Thymus (tissue), 11 donors: ENCODE data around the gene CRIP1. TPM values are rescaled to one million over a fixed set of nuclear protein-coding genes. Genes with fewer than 3 reads are reported as not detected.

Experiments
- DNase-seq, 9 donors: peaks; one replicate each; pipeline ENCODE4 v3.0.0-alpha.2; 2013; ENCODE audit warnings: low spot score in 9 of 9, low read depth in 6 of 9, missing footprints in 1 of 9
- H3K27ac ChIP-seq, 2 donors: one replicate each; pipeline ENCODE4 v1.5.1; 2013; ENCODE audit warnings: control low read depth in 1 of 2, low read depth in 1 of 2, low read length in 1 of 2, mild to moderate bottlenecking in 1 of 2, moderate library complexity in 1 of 2
- H3K27me3 ChIP-seq, 2 donors: one replicate each; pipeline ENCODE4 v1.5.1; 2013; ENCODE audit warnings: low read length in 1 of 2; ENCODE audit not compliant: control insufficient read depth in 2 of 2, insufficient read depth in 1 of 2
- H3K36me3 ChIP-seq, 2 donors: one replicate each; pipeline ENCODE4 v1.5.1; 2013; ENCODE audit warnings: low read length in 1 of 2, mild to moderate bottlenecking in 1 of 2, moderate library complexity in 1 of 2; ENCODE audit not compliant: control insufficient read depth in 2 of 2, insufficient read depth in 2 of 2
- H3K4me1 ChIP-seq, 2 donors: one replicate each; pipeline ENCODE4 v1.5.1; 2013; ENCODE audit warnings: low read length in 2 of 2; ENCODE audit not compliant: control insufficient read depth in 2 of 2, insufficient read depth in 2 of 2
- H3K4me3 ChIP-seq, 2 donors: one replicate each; pipeline ENCODE4 v1.5.1; 2013; ENCODE audit warnings: low read length in 2 of 2, control low read depth in 1 of 2, mild to moderate bottlenecking in 1 of 2
- H3K9me3 ChIP-seq, 2 donors: one replicate each; pipeline ENCODE4 v1.5.1; 2013; ENCODE audit warnings: low read length in 1 of 2, mild to moderate bottlenecking in 1 of 2; ENCODE audit not compliant: control insufficient read depth in 2 of 2, insufficient read depth in 1 of 2
- whole genome bisulfite sequencing: extraction: QIAGEN DNeasy Blood & Tissue Kit; methylation state at CpG from one replicate; pipeline ENCODE4 v1.1.7; 2013; 5-methylcytosine and 5-hydroxymethylcytosine counted together
- polyA plus RNA-seq: library from polyadenylated mRNA; stranded (reverse); fragments of 200-250 nt; gene quantifications from one replicate; pipeline ENCODE4 v1.2.3, GENCODE V29; 2013
- total RNA-seq: library from RNA; stranded (reverse); fragments of 120-200 nt; gene quantifications from one replicate; pipeline ENCODE4 v1.2.4, GENCODE V29; 2013
- donor health status: healthy.

Gene CRIP1
- total and polyA plus RNA-seq, 2 donors = 108 to 471 TPM

DNA sequence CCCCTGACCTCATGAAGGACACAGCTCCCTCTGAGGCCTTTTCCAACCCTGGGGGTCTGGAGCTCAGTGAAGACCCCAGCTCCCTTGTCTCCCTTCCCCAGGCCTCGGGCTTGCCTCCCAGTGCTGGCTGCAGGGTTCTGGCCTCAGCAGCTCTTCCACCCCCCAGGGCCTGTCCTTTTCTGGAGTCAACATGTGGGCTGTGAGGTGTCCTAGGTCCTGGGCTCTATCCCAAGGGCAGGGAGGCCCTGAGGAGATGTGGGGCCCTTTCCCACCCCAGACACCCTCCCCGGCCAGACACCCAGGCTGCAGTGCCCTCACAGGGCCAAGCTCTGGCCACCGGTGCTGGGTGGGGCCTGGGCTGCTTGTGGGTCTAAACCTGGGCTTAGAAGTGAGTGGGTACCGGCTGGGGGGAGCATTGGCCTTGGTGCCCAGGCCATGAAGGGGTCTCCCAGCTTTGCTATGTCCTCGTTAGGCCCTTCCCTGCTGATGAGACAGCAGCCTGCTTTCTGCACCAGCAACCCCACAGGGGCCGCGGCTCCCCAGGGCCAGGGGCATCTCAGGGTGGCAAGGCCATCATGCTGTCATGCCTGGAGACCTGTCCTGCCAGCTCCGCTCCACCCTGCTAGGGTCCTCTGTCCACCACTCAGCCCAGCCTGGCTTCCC, 14.7 kb upstream of the CRIP1 start:
- H3K27me3 ChIP-seq = peaks cover 41 to 47% of the 10 kb centered on the region in 2 donors
- H3K9me3 ChIP-seq = peaks cover 0 to 12% of the 10 kb centered on the region in 2 donors
- peaks cover 6 to 19% of the 10 kb centered on the region in 2 donors for H3K4me1 ChIP-seq
- DNase-seq = no peak
- H3K36me3 ChIP-seq = peaks cover 27 to 34% of the 10 kb centered on the region in 2 donors
- no peak overlapping the region for H3K4me3 ChIP-seq
- H3K27ac ChIP-seq = no peak overlapping the region
- 94% methylated on average over 8 of the region's 8 CpGs for WGBS

DNA sequence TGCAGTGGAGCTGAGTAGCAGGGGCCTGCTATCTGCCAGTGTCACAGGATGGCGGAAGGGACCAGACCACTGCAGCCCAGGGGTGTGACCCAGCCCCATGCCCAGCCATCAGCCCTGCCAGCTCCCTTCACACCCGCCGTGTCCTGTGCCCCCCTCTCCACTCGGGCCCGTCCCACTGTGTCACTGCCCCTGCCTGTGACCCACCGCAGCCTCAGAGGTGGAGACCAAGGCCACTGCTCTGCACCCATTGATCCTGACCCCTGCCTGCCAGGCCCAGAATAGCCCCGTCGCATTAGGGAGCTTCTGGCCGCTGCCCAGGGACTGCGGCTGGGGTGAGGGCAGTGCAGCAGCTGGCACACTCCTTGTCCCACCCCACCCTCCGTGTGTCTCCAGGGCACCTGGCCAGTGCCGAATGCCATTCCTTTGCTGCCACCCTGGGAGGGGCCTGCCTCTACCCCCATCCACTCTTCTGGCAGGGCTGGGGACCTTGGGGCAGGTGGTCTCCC, 14.1 kb upstream of the CRIP1 start:
- H3K4me1 ChIP-seq = peaks cover 6 to 19% of the 10 kb centered on the region in 2 donors
- 88% methylated on average over 12 of the region's 12 CpGs for WGBS
- H3K27me3 ChIP-seq = peaks cover 44 to 53% of the 10 kb centered on the region in 2 donors
- H3K27ac ChIP-seq = no peak overlapping the region
- no peak for DNase-seq
- peaks cover 25 to 28% of the 10 kb centered on the region in 2 donors for H3K36me3 ChIP-seq
- peaks cover 3 to 18% of the 10 kb centered on the region in 2 donors for H3K9me3 ChIP-seq
- H3K4me3 ChIP-seq = no peak overlapping the region

DNA sequence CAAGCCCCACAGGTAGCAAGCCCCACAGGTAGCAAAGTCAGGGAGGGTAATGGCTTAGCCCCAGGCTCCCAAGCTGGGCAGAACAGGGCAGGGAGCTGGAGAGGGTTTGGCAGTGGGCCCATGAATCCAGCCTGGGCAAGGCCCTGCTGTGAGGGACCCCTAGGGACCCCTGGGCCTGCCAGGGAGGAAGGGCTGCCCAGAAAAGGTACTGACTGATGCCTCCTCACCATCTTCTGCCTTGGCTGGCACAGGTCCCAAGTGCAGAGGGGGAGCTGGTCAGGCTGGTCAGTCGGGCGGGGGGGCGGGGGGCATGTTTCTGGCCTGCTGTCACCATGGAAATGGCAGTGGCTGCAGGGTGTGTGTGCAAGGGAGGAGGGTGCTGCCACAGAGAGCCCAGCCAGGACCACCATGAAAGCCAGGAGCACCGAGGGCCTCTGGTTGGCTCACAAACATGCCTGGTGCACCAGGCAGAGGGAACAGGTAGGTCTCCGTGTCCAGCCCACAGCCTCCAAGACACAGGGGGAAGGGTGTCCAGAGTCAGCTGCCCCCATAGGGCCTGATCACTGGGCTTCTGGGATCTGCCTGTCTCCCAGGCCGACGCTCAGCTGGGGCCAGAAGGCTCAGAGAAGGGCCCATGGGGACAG, 13.5 kb upstream of the CRIP1 start:
- H3K27me3 ChIP-seq = peaks cover 48 to 59% of the 10 kb centered on the region in 2 donors
- no peak for DNase-seq
- H3K36me3 ChIP-seq = peaks cover 21 to 26% of the 10 kb centered on the region in 2 donors
- H3K27ac ChIP-seq = no peak overlapping the region
- H3K4me1 ChIP-seq = peaks cover 6 to 19% of the 10 kb centered on the region in 2 donors
- 54% methylated on average over 7 of the region's 7 CpGs for WGBS
- peak overlapping the region in 1 of 2 donors; percentile 53 for H3K4me3 ChIP-seq
- H3K9me3 ChIP-seq = peaks cover 7 to 24% of the 10 kb centered on the region in 2 donors

DNA sequence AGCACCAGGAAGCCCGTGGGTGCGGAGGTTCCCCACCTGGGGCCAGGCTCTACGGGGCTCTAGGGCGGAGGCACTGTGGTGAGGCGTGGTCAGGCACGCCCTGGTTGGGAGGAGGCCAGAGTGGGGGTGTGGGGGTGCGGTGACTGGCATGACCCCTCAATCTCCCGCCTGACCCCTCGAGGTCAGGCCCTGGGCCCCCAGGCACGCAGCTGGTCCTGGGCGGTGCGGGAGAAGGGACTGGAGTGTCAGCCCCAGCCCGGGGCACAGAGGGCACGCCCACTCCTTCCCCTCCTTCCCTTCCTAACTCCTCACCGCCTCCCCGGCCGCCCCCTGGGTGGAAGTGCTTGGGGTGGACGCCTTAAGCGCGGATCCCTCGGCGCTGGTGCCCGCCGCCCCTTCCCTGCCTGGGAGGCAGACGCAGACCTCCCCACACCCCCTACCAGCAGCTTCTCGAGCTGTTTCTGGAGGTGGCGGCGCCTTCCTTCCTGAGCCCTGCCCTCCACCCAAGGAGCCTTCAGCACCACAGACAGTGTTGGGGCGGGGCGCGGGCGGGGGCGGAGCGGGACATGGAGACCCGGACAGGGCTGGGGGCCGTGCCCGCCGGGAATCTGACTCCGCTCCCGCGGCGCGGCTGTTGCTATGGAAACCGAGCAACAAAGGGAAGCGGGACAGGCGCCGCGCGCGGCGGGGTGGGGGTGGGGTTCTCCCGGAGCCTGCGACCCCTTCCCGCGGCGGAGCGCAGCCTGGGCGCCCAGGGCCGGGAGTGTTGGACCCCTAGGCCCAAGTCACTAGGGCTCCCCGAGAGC, 12.8 kb upstream of the CRIP1 start:
- H3K9me3 ChIP-seq = peaks cover 8 to 24% of the 10 kb centered on the region in 2 donors
- DNase-seq = peak in 4 of 9 donors; percentile 44 to 73 (median 48)
- peaks cover 55 to 65% of the 10 kb centered on the region in 2 donors for H3K27me3 ChIP-seq
- no peak overlapping the region for H3K27ac ChIP-seq
- H3K4me1 ChIP-seq = peaks cover 6 to 19% of the 10 kb centered on the region in 2 donors
- 2% methylated on average over 60 of the region's 60 CpGs for WGBS
- H3K36me3 ChIP-seq = peaks cover 14 to 18% of the 10 kb centered on the region in 2 donors
- peak overlapping the region in 1 of 2 donors; percentile 53 for H3K4me3 ChIP-seq

DNA sequence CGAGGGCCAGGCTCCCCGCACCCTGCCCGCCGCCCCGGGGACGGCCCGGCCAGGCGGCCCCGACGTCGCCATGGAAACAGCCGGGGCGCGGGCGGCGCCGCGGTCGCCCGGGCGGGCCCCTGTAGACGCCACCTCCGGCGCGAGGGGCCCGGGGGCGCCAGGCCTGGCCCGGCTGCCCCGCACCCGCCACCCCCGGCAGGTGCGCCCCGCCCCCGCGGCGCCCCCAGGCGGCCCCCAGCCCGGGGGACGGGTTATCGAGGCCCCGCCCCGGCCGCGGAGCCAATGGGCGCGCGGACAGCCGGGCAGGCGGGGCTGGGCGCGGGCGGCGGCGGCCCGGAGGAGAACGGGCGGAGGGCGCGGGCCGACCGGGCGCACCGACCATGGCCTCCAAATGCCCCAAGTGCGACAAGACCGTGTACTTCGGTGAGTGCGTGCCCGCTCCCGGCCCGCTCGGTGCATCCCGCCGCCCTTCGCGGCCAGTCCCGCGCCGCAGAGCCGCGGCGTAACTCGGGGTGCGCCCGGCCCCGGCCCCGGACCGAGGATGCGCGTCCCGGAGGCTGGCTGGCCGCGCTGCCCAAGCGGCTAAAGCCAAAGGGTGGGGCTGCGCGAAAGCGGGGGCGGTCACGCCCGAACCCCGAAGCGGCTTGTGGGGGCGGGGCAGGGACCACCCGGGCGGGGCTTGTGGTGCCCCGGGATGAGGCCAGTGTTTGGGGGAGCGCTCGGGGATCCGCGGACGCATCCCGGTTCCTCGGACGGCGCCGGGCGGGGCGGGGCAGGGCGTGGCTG, 12.0 kb upstream of the CRIP1 start, which contains the start of gene CRIP2:
TSS of gene CRIP2 (plus strand) at position 339 of the 786 bp plus-strand sequence. CDS start at position 381, 42 bp downstream.
- Histone ChIP-seq H3K36me3 (peaks cover 8 to 11% of the 10 kb centered on the region in 2 donors), H3K27ac (peak within 1 kb of the TSS in 1 of 2 donors; percentile 64), H3K4me1 (peaks cover 6 to 19% of the 10 kb centered on the region in 2 donors), H3K27me3 (peaks cover 63 to 73% of the 10 kb centered on the region in 2 donors), H3K9me3 (peaks cover 8 to 24% of the 10 kb centered on the region in 2 donors), H3K4me3 (peak within 1 kb of the TSS; percentile 13 to 53)
- 1% methylated on average over 118 of the region's 118 CpGs for WGBS
- DNase-seq = peak in 1 of 9 donors; percentile 21

DNA sequence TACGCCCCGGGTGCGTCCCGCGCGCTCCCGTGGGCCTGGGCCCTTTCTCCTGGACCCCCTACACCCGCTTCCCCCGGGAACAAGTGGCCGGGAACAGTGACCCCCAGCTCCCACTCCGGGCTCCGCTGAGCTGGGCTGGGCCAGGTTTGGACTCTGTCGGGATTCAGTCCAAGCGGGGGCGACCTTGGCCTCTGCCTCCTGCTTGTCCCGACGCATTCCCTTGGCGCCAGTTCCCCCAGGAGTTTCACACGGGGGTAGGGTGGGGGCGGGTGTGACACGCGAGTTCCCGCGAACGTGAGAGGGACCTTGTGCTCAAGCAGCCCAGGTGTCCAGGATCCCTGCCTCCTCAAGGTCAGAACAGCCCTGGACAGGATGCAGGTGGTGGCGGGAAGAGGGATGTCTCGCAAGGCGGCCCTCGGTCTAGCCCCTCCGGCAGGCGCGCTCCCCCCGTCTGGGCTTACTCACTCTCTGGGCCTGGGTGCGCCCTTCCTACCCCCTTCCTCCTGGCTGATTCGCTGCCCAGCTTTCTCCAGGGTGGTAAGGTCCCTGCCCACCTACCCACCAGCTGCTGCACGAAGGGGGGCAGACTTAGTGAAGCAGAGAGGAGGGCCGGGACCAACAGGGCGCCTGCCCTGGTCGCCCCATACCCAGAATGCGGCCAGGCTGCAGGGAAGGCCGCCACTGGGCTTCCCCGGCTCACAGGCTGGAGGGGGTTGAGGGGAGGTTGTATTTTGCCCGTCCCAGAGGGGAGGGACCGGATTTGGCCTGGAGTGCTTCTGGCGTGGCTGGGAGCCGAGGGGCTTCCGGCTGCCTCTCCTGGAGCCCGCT, 11.2 kb upstream of the CRIP1 start:
- DNase-seq = no peak
- Histone ChIP-seq H3K36me3 (peaks cover 3 to 5% of the 10 kb centered on the region in 2 donors), H3K27me3 (peaks cover 69 to 81% of the 10 kb centered on the region in 2 donors)

DNA sequence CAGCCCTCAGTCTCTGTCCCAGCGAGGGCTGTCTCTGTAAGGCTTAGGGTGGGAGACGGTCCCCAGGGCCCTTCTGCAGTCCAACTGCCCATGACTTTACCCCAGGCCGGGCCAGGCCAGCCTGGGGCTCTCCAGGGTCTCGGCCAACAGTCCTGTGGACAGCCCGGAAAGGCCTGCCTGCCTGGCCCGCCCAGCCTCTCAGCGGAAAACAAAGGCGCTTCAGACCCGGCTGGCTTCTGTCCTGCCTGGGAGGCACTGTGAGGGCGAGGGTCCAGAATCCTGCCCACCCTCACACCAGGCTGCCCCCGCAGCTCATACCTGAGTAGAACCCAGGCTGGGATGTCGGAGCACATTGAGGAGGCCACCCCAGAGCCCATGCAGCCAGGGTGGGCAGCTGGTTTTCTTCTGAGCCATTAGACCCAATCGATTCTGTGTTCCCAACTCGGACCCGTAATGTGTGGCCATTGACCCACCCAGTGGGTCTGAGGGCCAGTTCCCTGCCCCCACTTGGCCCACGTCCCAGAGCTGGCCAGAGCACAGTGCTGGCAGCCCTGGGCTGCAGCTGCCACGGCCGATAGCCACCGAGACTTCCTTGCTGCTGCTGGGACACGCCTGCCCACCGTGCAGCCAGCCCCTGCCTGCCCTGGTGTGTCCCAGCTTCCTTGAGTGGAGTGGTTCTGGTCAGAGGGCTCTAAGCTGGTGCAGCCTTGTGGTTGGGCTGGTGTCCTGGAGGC, 10.4 kb upstream of the CRIP1 start:
- Histone ChIP-seq H3K4me3 (no peak overlapping the region), H3K4me1 (peaks cover 9 to 28% of the 10 kb centered on the region in 2 donors), H3K9me3 (peaks cover 8 to 28% of the 10 kb centered on the region in 2 donors), H3K27ac (peak overlapping the region; percentile 37 to 46), H3K36me3 (no peaks in the 10 kb centered on the region), H3K27me3 (peaks cover 75 to 89% of the 10 kb centered on the region in 2 donors)
- 53% methylated on average over 21 of the region's 21 CpGs for WGBS
- DNase-seq = no peak

More for the DNA sequence above, 11.2 kb upstream of the CRIP1 start:
- Histone ChIP-seq H3K4me3 (peak overlapping the region; percentile 13 to 53), H3K9me3 (peaks cover 8 to 27% of the 10 kb centered on the region in 2 donors), H3K4me1 (peaks cover 6 to 20% of the 10 kb centered on the region in 2 donors), H3K27ac (peak overlapping the region in 1 of 2 donors; percentile 64)
- 8% methylated on average over 48 of the region's 48 CpGs for WGBS
